Motor neuron (in vitro differentiated cells): ENCODE results near the gene GRID1. TPM values are rescaled to one million over a fixed set of nuclear protein-coding genes. Genes with fewer than 3 reads are reported as not detected.
A peak's percentile ranks its signal among the peaks of the same experiment; 100 is the strongest.

Source experiments
- ATAC-seq, 8 experiments: fragments of 200-7000 bp; cut with Tn5 transposase; replicated peaks in 6 of 8; 2 replicates each; pipeline ENCODE4 v1.8.0; 2021; ENCODE audit warnings: mild to moderate bottlenecking in 8 of 8, moderate library complexity in 8 of 8
- H3K27ac ChIP-seq, 2 donors: fragments of 250-450 bp; sonication (Bioruptor Pico); 2 replicates each; pipeline ENCODE4 v1.9.0; 2021; ENCODE audit warnings: antibody characterized with exemption in 2 of 2, mild to moderate bottlenecking in 2 of 2, moderate library complexity in 1 of 2
- H3K4me1 ChIP-seq, 2 donors: fragments of 250-450 bp; sonication (Bioruptor Pico); replicated peaks in 1 of 2; 2 replicates each; pipeline ENCODE4 v1.6.1; 2021; ENCODE audit warnings: antibody characterized with exemption in 2 of 2, mild to moderate bottlenecking in 2 of 2, moderate library complexity in 1 of 2
- H3K4me3 ChIP-seq, 5 donors: fragments of 250-450 bp; sonication (Bioruptor Pico); 2 replicates each; pipeline ENCODE4 v1.9.0; 2021; ENCODE audit warnings: antibody characterized with exemption in 5 of 5, mild to moderate bottlenecking in 5 of 5, moderate library complexity in 4 of 5
- WGBS, 10 experiments: fragments of 450-650 bp; shearing (Covaris generic); methylation state at CpG; one replicate each; pipeline ENCODE4 v1.0.0; 2022; 5-methylcytosine and 5-hydroxymethylcytosine counted together
- in situ Hi-C, 9 experiments: fragments of 400-800 bp; cut with MboI; loops; one replicate each; pipeline ENCODE4 v1.15.0; 2021; ENCODE audit warnings: low sequenced_read_pairs in 9 of 9, low pct_unique_long_range_greater_than_20kb in 2 of 9; ENCODE audit not compliant: unreplicated experiment in 9 of 9
- total RNA-seq, 8 experiments: library from RNA; unstranded; fragments of 300-600 nt; gene quantifications; 2 replicates each; pipeline versions ENCODE4 v1.2.3 to v1.2.4, GENCODE V29; 2022

The GRID1 gene
- total RNA-seq, 8 experiments from 2014 or later, result 0.15 to 10.0 (median 6.0) TPM

GRCh38 chr10:86194684-86195083 is 171.9 kb downstream of the GRID1 start:
- in situ Hi-C loops, result no loop called here
- WGBS, 10 experiments, result 72 to 100% (median 100%) methylated on average over 1 to 4 of the region's 5 CpGs; no CpG with 5 or more reads in 5 of the 10 experiments
- ATAC-seq, result no peak
- peaks cover 0 to 17% of the 10 kb centered on the region in 2 donors for H3K4me1 ChIP-seq
- no peak overlapping the region for H3K4me3 ChIP-seq
- no peak overlapping the region for H3K27ac ChIP-seq

- Histone ChIP-seq H3K27ac (no peak overlapping the region), H3K4me3 (no peak overlapping the region), H3K4me1 (peaks cover 0 to 17% of the 10 kb centered on the region in 2 donors)
- no peak for ATAC-seq
- 0 to 90% (median 71%) methylated on average over 1 to 4 of the region's 4 CpGs; no CpG with 5 or more reads in 5 of the 10 experiments for WGBS, 10 experiments
- in situ Hi-C loops, result no loop called here
Measured at GRCh38 chr10:86193841-86194240, 172.8 kb downstream of the GRID1 start.

GRCh38 chr10:86192691-86193090 is 173.9 kb downstream of the GRID1 start:
- Histone ChIP-seq H3K27ac (no peak overlapping the region), H3K4me1 (peaks cover 0 to 17% of the 10 kb centered on the region in 2 donors), H3K4me3 (no peak overlapping the region)
- no peak for ATAC-seq
- WGBS, 10 experiments, result 45 to 100% (median 61%) methylated on average over 1 to 3 of the region's 3 CpGs; no CpG with 5 or more reads in 4 of the 10 experiments
- in situ Hi-C loops, result no loop called here

- 8 to 94% (median 81%) methylated on average over 1 to 5 of the region's 6 CpGs; no CpG with 5 or more reads in 2 of the 10 experiments for WGBS, 10 experiments
- in situ Hi-C loops, result no loop called here
Measured at GRCh38 chr10:86192147-86192546, 174.4 kb downstream of the GRID1 start.

GRCh38 chr10:86191686-86192085 is 174.9 kb downstream of the GRID1 start:
- WGBS, 10 experiments, result 0 to 100% (median 60%) methylated on average over 1 to 2 of the region's 4 CpGs; no CpG with 5 or more reads in 5 of the 10 experiments
- H3K27ac ChIP-seq, result no peak overlapping the region
- peaks cover 0 to 17% of the 10 kb centered on the region in 2 donors for H3K4me1 ChIP-seq
- no peak overlapping the region for H3K4me3 ChIP-seq
- in situ Hi-C loops, result no loop called here
- ATAC-seq, result no peak

More at GRCh38 chr10:86192147-86192546, 174.4 kb downstream of the GRID1 start:
- Histone ChIP-seq H3K27ac (no peak overlapping the region), H3K4me1 (peaks cover 0 to 17% of the 10 kb centered on the region in 2 donors), H3K4me3 (no peak overlapping the region)
- no peak for ATAC-seq

GRCh38 chr10:86191166-86191565 is 175.4 kb downstream of the GRID1 start:
- 80 to 100% (median 86%) methylated on average over 1 of the region's 2 CpGs; no CpG with 5 or more reads in 7 of the 10 experiments for WGBS, 10 experiments
- Histone ChIP-seq H3K4me3 (no peak overlapping the region), H3K27ac (no peak overlapping the region), H3K4me1 (peaks cover 0 to 17% of the 10 kb centered on the region in 2 donors)
- in situ Hi-C loops, result no loop called here
- no peak for ATAC-seq

GRCh38 chr10:86190291-86190690 is 176.3 kb downstream of the GRID1 start:
- Histone ChIP-seq H3K4me1 (peaks cover 0 to 9% of the 10 kb centered on the region in 2 donors), H3K27ac (no peak overlapping the region), H3K4me3 (no peak overlapping the region)
- 20 to 70% (median 27%) methylated on average over 1 of the region's 2 CpGs; no CpG with 5 or more reads in 6 of the 10 experiments for WGBS, 10 experiments
- no peak for ATAC-seq
- in situ Hi-C loops, result no loop called here

GRCh38 chr10:86189891-86190290 is 176.7 kb downstream of the GRID1 start:
- no peak overlapping the region for H3K4me3 ChIP-seq
- no peak overlapping the region for H3K27ac ChIP-seq
- H3K4me1 ChIP-seq, result peaks cover 0 to 9% of the 10 kb centered on the region in 2 donors
- WGBS, 10 experiments, result 0 to 100% (median 59%) methylated on average over 1 to 8 of the region's 8 CpGs; no CpG with 5 or more reads in 3 of the 10 experiments
- in situ Hi-C loops, result no loop called here
- no peak for ATAC-seq

GRCh38 chr10:86188796-86189558 is 177.6 kb downstream of the GRID1 start:
- no peak overlapping the region for H3K4me3 ChIP-seq
- no peak for ATAC-seq
- peaks cover 0 to 9% of the 10 kb centered on the region in 2 donors for H3K4me1 ChIP-seq
- WGBS, 10 experiments, result 40 to 100% (median 70%) methylated on average over 1 to 3 of the region's 6 CpGs; no CpG with 5 or more reads in 2 of the 10 experiments
- in situ Hi-C loops, result no loop called here
- no peak overlapping the region for H3K27ac ChIP-seq

GRCh38 chr10:86188326-86188725 is 178.3 kb downstream of the GRID1 start:
- H3K4me3 ChIP-seq, result no peak overlapping the region
- H3K27ac ChIP-seq, result no peak overlapping the region
- WGBS, 10 experiments, result 0 to 100% methylated on average over 1 of the region's 3 CpGs; no CpG with 5 or more reads in 8 of the 10 experiments
- peaks cover 0 to 9% of the 10 kb centered on the region in 2 donors for H3K4me1 ChIP-seq
- in situ Hi-C loops, result no loop called here
- ATAC-seq, result no peak

GRCh38 chr10:86187499-86188239 is 178.9 kb downstream of the GRID1 start:
- Histone ChIP-seq H3K4me3 (no peak overlapping the region), H3K27ac (no peak overlapping the region), H3K4me1 (peaks cover 3 to 10% of the 10 kb centered on the region in 2 donors)
- in situ Hi-C loops, result no loop called here
- 29 to 93% (median 90%) methylated on average over 1 to 8 of the region's 8 CpGs; no CpG with 5 or more reads in 3 of the 10 experiments for WGBS, 10 experiments
- peak in 4 of 8 experiments; percentile 42 to 97 (median 95) for ATAC-seq

GRCh38 chr10:86186633-86187032 is 180.0 kb downstream of the GRID1 start:
- ATAC-seq, result no peak
- Histone ChIP-seq H3K4me3 (no peak overlapping the region), H3K4me1 (peaks cover 6 to 18% of the 10 kb centered on the region in 2 donors), H3K27ac (no peak overlapping the region)
- 38 to 100% (median 76%) methylated on average over 1 of the region's 1 CpG; no CpG with 5 or more reads in 2 of the 10 experiments for WGBS, 10 experiments
- in situ Hi-C loops, result no loop called here

GRCh38 chr10:86182595-86182994 is 184.0 kb downstream of the GRID1 start:
- H3K4me1 ChIP-seq, result peaks cover 9 to 14% of the 10 kb centered on the region in 2 donors
- no peak overlapping the region for H3K4me3 ChIP-seq
- no peak overlapping the region for H3K27ac ChIP-seq
- 8 to 100% (median 72%) methylated on average over 1 to 7 of the region's 7 CpGs; no CpG with 5 or more reads in 1 of the 10 experiments for WGBS, 10 experiments
- ATAC-seq, result peak in 4 of 8 experiments; percentile 12 to 41 (median 20)
- in situ Hi-C loops, result no loop called here
